B cell (primary cell): ENCODE results near the gene ODF2. TPM values are rescaled to one million over a fixed set of nuclear protein-coding genes. Genes with fewer than 3 reads are reported as not detected.

Source experiments
- ATAC-seq: fragments of 200-7000 bp; cut with Tn5 transposase; one replicate; pipeline ENCODE4 v1.10.0; 2021; ENCODE audit warnings: low read depth, mild to moderate bottlenecking, moderate number of reproducible peaks, moderate library complexity
- CTCF ChIA-PET: fragments of 350-600 bp; sonication (Branson Sonifier 250); formaldehyde crosslinking; loops from one replicate; lab custom pipeline; 2021; ENCODE audit warnings: antibody characterized with exemption, inconsistent platforms; lab: Charles Lee
- POLR2A ChIA-PET: fragments of 350-600 bp; sonication (Branson Sonifier 250); formaldehyde crosslinking; loops from one replicate; lab custom pipeline; 2021; ENCODE audit warnings: antibody characterized with exemption; lab: Charles Lee
- DNase-seq: peaks from one replicate; pipeline ENCODE4 v3.0.0; 2013
- H2AFZ ChIP-seq: 2 replicates; pipeline ENCODE4 v1.6.1; 2012; ENCODE audit warnings: mild to moderate bottlenecking, low read depth, low read length; ENCODE audit not compliant: insufficient read depth, poor library complexity, severe bottlenecking
- H3K27ac ChIP-seq, 2 donors: 1 replicate in 1 of 2; 2 replicates in 1 of 2; pipeline ENCODE4 v1.5.1; 2012 to 2013; ENCODE audit warnings: low read length in 2 of 2, mild to moderate bottlenecking in 2 of 2, moderate library complexity in 1 of 2
- H3K27me3 ChIP-seq, 4 experiments: fragments of 200-600 bp in 1 of 4; sonication (generic) in 1 of 4; replicated peaks in 1 of 4; 1 replicate in 2 of 4; 2 replicates in 2 of 4; pipeline versions ENCODE4 v1.6.1 to v1.7.0; 2013 to 2016; ENCODE audit warnings: low read length in 3 of 4, mild to moderate bottlenecking in 2 of 4, mixed read lengths in 1 of 4, moderate library complexity in 1 of 4; ENCODE audit not compliant: insufficient read depth in 4 of 4, control insufficient read depth in 3 of 4; ENCODE audit errors: control extremely low read depth in 1 of 4
- H3K36me3 ChIP-seq, 2 experiments: replicated peaks in 1 of 2; 1 replicate in 1 of 2; 2 replicates in 1 of 2; pipeline versions ENCODE4 v1.6.1 to v1.7.1; 2013; ENCODE audit warnings: low read length in 1 of 2; ENCODE audit not compliant: insufficient read depth in 2 of 2, control insufficient read depth in 1 of 2; ENCODE audit errors: control extremely low read depth in 1 of 2, extremely low read depth in 1 of 2
- H3K4me1 ChIP-seq, 2 donors: fragments of 200-600 bp in 1 of 2; sonication (generic) in 1 of 2; 1 replicate in 1 of 2; 2 replicates in 1 of 2; pipeline versions ENCODE4 v1.5.1 to v1.6.1; 2013 to 2017; ENCODE audit warnings: low read length in 2 of 2; ENCODE audit not compliant: control insufficient read depth in 2 of 2, insufficient read depth in 2 of 2
- H3K4me2 ChIP-seq: replicated peaks from 2 replicates; pipeline ENCODE3; 2012; ENCODE audit warnings: mild to moderate bottlenecking, low read depth, low read length; ENCODE audit not compliant: poor library complexity, severe bottlenecking
- H3K4me3 ChIP-seq, 5 experiments: fragments of 200-600 bp in 1 of 5; sonication (generic) in 1 of 5; 1 replicate in 3 of 5; 2 replicates in 2 of 5; pipeline versions ENCODE4 v1.5.1 to v1.7.0; 2011 to 2016; ENCODE audit warnings: low read length in 4 of 5, mild to moderate bottlenecking in 4 of 5, low read depth in 2 of 5, control low read depth in 1 of 5, moderate library complexity in 1 of 5; ENCODE audit not compliant: insufficient read depth in 1 of 5; ENCODE audit errors: control extremely low read depth in 1 of 5, extremely low read depth in 1 of 5
- H3K79me2 ChIP-seq: fragments of 200-600 bp; sonication (generic); one replicate; pipeline ENCODE4 v1.6.0; 2016; ENCODE audit warnings: low read length; ENCODE audit not compliant: control insufficient read depth, insufficient read depth
- H3K9ac ChIP-seq: fragments of 200-600 bp; sonication (generic); 2 replicates; pipeline ENCODE4 v1.6.1; 2017; ENCODE audit warnings: mild to moderate bottlenecking, low read length, moderate library complexity
- H3K9me3 ChIP-seq, 3 donors: one replicate each; pipeline versions ENCODE4 v1.6.1 to v1.7.1; 2013; ENCODE audit warnings: low read length in 2 of 3; ENCODE audit not compliant: control insufficient read depth in 2 of 3, insufficient read depth in 1 of 3; ENCODE audit errors: control extremely low read depth in 1 of 3
- H4K20me1 ChIP-seq: 2 replicates; pipeline ENCODE4 v1.6.0; 2012; ENCODE audit warnings: mild to moderate bottlenecking, low read length; ENCODE audit not compliant: insufficient read depth, control insufficient read depth, poor library complexity, severe bottlenecking
- H3K27ac Mint-ChIP-seq: one replicate; pipeline ENCODE4 v1.8.0; 2021; ENCODE audit warnings: mixed read lengths
- H3K27me3 Mint-ChIP-seq: one replicate; pipeline ENCODE4 v1.8.0; 2021; ENCODE audit warnings: mixed read lengths
- H3K4me1 Mint-ChIP-seq: one replicate; pipeline ENCODE4 v1.8.0; 2021; ENCODE audit warnings: mixed read lengths
- H3K4me3 Mint-ChIP-seq: one replicate; pipeline ENCODE4 v1.8.0; 2021; ENCODE audit warnings: mixed read lengths
- H3K9me3 Mint-ChIP-seq: one replicate; pipeline ENCODE4 v1.8.0; 2022; ENCODE audit warnings: mixed read lengths; ENCODE audit not compliant: insufficient read depth
- CTCF ChIP-seq: fragments of 200-600 bp; IDR thresholded peaks from one replicate; pipeline ENCODE4 v1.8.0; 2022; ENCODE audit warnings: antibody characterized with exemption, mild to moderate bottlenecking
- EZH2 ChIP-seq: IDR thresholded peaks from 2 replicates; pipeline ENCODE4 v1.6.1; 2012; ENCODE audit warnings: borderline replicate concordance, low read depth, mild to moderate bottlenecking, moderate library complexity, low read length; ENCODE audit not compliant: insufficient read depth, poor library complexity, severe bottlenecking
- WGBS: methylation state at CpG from one replicate; pipeline ENCODE4 v1.1.5; 2013; ENCODE audit warnings: missing lambda C conversion rate; ENCODE audit not compliant: insufficient coverage; 5-methylcytosine and 5-hydroxymethylcytosine counted together
- intact Hi-C: fragments of 100-400 bp; cut with micrococcal nuclease; formaldehyde crosslinking; loops from one replicate; pipeline ENCODE4 v1.10.0; 2022
- polyA plus RNA-seq: library from polyadenylated mRNA; depleted of rRNA; stranded (reverse); fragments of >200 nt; gene quantifications from 2 replicates; pipeline ENCODE4 v1.2.3, GENCODE V29; 2012
- total RNA-seq, 2 donors: library from RNA; stranded (reverse); fragments of 120-200 nt in 1 of 2; gene quantifications; 1 replicate in 1 of 2; 2 replicates in 1 of 2; pipeline versions ENCODE4 v1.2.3 to v1.2.4, GENCODE V29; 2013 to 2022

ODF2 gene
- total and polyA plus RNA-seq, 2 donors (not counting 1 experiment from before 2014, with no cell fraction given): 30.1 to 42.9 TPM

GRCh38 chr9:128503870-128504269 is 48.1 kb downstream of the ODF2 start:
- H3K9ac ChIP-seq: peak overlapping the region; percentile 87
- POLR2A ChIA-PET: no interaction called here

More at GRCh38 chr9:128503870-128504269, 48.1 kb downstream of the ODF2 start:
- Histone ChIP-seq H3K79me2 (peaks cover 31% of the 10 kb centered on the region), H3K36me3 (peaks cover 0 to 15% of the 10 kb centered on the region in 2 experiments), H3K4me1 (peaks cover 8 to 13% of the 10 kb centered on the region in 2 donors), H3K4me3 (peak overlapping the region; percentile 45 to 97 (median 87)), H2AFZ (peak overlapping the region; percentile 96), H3K27ac (no peak overlapping the region), H3K4me2 (peak overlapping the region; percentile 71), H4K20me1 (peaks cover 9% of the 10 kb centered on the region), H3K9me3 (no peaks in the 10 kb centered on the region), H3K27me3 (no peaks in the 10 kb centered on the region)
- H3K27me3 Mint-ChIP-seq: no peaks in the 10 kb centered on the region
- DNase-seq: no peak
- H3K4me1 Mint-ChIP-seq: peaks cover 22% of the 10 kb centered on the region
- peak overlapping the region; percentile 100 for H3K4me3 Mint-ChIP-seq
- H3K9me3 Mint-ChIP-seq: no peaks in the 10 kb centered on the region
- intact Hi-C loops: loop anchor here (1.0 to 2.0 kb wide), 5 partner anchors 48 to 577 kb away; partner anchors contain the start of genes DOLPP1, ODF2, SPTAN1 and TBC1D13
- WGBS: 54% methylated on average over 9 of the region's 11 CpGs
- peak overlapping the region; percentile 74 for H3K27ac Mint-ChIP-seq
- CTCF ChIA-PET: interaction anchor here (1.8 kb wide), 1 partner anchor 84 kb away, joined by 6 read pairs; no protein-coding TSS in a partner anchor
- ATAC-seq: no peak
- TF ChIP-seq CTCF (no peak), EZH2 (no peak)
